Inflammatory macrophage treated with lipopolysaccharide for 4 hours (primary cell): ENCODE measurements around the gene PRDX5.

Experiments
- DNase-seq: peaks from one replicate; pipeline ENCODE4 v3.0.0-alpha.2; 2020

Gene PRDX5

GRCh38 chr11:64327993-64328392, 10.1 kb downstream of the PRDX5 start:
- DNase-seq, result no peak

DNA sequence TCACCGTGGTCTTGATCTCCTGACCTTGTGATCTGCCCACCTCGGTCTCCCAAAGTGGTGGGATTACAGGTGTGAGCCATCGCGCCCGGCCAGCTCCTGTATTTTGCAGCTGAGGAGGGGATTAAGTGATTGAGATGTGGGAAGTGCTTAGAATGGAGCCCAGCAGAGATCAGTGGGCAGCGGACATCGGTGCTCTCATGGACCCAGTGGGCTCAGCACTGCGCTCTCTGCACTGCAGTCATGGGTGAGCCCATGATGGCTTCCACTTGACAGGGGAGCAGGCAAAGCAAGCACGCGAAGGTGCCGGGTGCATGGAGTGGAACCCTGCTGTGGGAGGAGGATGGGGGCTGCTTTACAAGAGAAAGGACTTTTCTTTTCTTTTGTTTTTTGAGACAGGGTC, 13.0 kb downstream of the PRDX5 start:
- no peak for DNase-seq

- DNase-seq, result peak; percentile 95
Observed at GRCh38 chr11:64331569-64332371, 13.8 kb downstream of the PRDX5 start.

DNA sequence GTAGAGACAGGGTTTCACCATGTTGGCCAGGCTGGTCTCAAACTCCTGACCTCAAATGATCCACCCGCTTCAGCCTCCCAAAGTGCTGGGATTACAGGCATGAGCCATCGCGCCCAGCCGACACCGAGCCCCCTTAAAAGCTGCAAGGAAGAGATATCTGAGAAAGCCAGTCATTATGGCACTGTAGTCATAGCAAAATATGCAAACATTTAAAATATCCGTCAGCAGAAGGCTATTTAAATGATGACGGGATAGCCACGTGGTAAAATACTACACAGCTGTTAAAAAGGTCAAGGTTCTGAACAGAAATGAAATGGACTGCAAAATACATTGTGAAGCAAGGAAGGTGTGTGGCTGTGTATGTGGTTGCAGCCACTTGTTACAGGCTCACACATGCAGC, 15.6 kb downstream of the PRDX5 start:
- no peak for DNase-seq

- peak; percentile 87 for DNase-seq
Observed at GRCh38 chr11:64334764-64335735, 17.1 kb downstream of the PRDX5 start.

DNA sequence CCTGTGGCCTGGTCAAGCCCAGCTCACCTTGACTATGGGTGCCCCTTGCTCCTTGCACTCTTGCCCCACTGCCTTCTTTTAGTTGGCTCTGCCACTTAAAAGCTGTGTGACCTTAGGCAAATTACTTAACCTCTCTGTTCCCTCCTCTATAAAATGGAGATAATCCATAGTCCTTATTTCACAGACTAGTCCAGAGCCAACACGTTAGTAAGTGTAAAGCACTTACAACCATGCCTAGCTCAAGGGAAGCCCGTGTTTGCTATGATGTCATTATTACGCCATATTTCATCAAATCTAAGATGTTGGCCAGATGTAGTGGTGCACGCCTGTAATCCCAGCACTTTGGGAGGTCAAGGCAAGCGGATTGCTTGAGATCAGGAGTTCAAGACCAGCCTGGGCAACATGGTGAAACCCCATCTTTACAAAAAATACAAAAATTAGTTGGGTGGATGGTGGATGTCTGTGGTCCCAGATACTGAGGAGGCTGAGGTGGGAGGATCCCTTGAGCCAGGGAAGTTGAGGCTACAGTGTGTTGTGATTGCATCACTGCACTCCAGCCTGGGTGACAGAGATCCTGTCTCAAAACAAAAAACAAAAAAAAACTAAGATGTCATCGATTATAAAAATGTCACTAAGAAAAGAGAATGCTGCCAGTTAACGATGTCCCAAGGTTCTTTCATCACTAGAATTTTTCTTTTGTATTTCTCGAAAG, 19.8 kb downstream of the PRDX5 start:
- DNase-seq, result no peak

DNA sequence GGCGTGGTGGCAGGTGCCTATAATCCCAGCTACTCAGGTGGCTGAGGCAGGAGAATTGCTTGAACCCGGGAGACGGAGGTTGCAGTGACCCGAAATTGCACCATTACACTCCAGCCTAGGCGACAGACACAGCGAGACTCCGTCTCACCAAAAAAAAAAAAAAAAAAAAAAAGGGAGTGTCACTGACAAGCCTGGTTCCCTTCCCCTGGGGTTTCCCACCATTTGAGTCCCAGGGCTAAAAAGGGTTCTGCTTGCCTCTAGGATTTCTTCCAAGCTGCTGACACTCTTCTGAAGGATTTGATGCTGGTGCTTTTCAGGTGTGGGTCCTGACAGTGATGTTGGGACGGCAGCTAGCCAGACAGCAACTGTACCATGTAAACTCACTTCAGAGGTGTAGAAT, 20.8 kb downstream of the PRDX5 start:
- peak; percentile 21 for DNase-seq

- peak; percentile 64 for DNase-seq
Observed at GRCh38 chr11:64339286-64339685, 21.4 kb downstream of the PRDX5 start.

DNA sequence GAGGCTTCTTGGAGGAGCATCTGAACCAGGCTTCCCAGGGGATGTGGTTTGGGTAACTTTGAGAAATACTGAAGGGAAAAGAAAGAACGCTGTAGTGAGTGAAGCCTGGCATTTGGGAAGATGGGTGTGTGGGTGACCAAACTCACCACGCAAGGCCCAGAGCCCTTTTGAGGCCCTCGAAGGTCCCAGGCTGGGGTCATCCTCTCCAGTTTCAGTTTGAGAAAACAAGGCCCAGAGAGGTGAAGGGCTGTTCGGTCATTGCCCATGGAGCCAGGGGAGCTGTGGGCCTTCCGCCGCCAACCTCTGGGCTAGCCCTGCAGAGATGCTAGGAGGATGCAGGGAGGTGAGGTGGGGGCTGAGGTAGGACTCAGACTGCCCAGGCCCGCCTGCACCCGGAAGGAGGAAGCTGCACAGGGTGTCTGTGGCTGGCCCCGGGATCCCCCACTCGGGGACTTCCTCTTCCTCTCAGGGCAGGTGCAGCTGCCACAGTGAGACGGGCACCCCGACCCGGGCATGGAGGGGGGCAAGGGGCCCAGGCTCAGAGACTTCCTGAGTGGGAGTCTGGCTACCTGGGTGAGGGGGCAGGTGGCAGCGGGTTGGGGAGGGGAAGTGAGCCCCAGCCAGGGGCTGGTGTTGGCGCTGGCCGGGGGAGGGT, 22.0 kb downstream of the PRDX5 start, which contains the start of gene CCDC88B:
TSS of gene CCDC88B (plus strand) at position 451 of the 655 bp plus-strand sequence. CDS start at position 514, 63 bp downstream.
- DNase-seq, result peak; percentile 62

DNA sequence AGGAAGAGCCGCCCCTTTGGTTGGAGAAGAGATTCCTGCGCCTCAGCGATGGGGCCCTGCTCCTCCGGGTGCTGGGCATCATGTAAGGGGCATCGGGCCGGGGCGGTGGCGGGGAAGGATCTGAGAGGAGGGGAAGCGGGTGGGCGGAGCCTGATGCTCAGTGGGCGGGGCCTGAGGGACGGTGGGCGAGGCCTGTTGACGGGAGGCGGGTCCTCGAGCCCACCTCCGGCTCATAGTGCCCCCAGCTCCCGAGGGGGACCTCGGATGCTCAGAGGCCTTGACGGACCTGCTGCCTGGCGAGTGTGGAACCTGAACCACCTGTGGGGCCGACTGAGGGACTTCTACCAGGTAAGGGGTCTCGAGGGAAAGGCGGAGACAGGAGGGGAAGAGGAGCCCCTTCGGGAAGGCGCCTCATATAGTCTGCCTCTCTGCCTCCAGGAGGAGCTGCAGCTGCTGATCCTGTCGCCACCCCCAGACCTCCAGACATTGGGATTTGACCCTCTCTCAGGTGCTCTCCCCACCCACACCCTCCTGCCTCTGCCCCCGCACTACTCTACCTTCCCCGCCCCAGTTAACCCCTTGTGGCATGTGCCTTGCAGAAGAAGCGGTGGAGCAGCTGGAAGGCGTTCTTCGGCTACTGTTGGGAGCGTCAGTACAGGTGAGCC, 22.9 kb downstream of the PRDX5 start:
- DNase-seq, result no peak

GRCh38 chr11:64341429-64341828, 23.5 kb downstream of the PRDX5 start:
- DNase-seq, result no peak

GRCh38 chr11:64341851-64342791, 24.2 kb downstream of the PRDX5 start:
- DNase-seq, result peak; percentile 89

DNA sequence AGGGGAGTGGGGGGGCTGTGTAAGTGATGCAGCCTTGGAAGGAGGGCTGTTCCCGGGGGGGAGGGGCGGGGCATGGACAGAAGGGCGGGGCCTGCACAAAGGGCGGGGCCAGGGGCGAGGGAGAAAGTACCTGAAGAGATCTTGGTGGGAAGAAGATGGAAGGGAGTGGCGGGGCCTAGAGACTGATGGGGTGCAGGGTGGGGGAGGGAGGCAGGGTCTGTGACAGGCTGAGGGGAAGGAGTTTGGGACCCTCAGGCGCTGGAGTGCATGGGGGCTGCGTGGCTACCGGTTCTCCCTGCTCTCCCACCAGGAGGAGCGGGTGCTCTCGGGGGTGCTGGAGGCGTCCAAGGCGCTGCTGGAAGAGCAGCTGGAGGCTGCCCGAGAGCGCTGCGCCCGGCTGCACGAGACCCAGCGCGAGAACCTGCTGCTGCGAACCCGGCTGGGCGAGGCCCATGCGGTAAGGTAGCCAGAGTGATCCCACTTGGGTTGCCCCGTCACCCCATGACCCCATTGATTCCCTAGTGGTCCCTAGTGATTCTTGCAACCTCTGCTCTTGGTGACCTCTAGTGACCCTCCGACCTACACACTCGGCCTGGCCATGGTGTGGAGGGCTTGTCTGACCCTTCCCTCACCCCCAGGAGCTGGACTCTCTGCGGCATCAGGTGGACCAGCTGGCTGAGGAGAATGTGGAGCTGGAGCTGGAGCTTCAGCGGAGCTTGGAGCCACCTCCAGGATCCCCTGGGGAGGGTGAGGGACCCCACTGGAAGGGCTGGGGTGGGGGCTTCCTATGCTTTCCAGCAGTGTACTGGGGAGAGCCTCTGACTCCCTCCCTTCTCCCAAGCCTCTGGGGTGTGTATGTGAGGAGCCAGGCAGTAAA, 25.2 kb downstream of the PRDX5 start:
- peak; percentile 13 for DNase-seq

DNA sequence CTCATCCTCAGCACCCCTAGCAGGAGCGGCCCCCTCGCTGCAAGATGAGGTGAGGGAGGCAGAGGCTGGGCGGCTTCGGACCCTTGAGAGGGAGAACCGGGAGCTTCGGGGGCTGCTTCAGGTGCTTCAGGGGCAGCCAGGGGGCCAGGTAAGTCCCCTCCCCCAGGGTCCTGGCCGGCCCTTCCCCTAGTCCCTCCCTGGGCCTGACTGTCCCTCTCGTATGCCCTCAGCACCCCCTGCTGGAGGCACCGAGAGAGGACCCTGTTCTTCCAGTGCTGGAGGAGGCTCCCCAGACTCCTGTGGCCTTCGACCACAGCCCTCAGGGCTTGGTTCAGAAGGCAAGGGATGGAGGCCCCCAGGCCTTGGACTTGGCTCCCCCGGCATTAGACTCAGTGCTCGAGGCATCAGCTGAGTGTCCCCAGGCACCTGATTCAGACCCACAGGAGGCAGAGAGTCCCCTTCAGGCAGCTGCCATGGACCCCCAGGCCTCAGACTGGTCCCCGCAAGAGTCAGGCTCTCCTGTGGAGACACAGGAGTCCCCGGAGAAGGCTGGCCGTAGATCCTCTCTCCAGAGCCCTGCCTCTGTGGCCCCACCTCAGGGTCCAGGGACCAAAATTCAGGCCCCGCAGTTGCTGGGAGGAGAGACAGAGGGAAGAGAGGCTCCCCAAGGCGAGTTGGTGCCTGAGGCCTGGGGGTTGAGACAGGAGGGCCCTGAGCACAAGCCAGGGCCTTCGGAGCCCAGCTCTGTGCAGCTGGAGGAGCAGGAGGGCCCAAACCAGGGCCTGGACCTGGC, 26.0 kb downstream of the PRDX5 start:
- peak; percentile 24 for DNase-seq

GRCh38 chr11:64344787-64345186, 26.9 kb downstream of the PRDX5 start:
- no peak for DNase-seq

- DNase-seq, result no peak
Observed at GRCh38 chr11:64347193-64347867, 29.4 kb downstream of the PRDX5 start.

DNA sequence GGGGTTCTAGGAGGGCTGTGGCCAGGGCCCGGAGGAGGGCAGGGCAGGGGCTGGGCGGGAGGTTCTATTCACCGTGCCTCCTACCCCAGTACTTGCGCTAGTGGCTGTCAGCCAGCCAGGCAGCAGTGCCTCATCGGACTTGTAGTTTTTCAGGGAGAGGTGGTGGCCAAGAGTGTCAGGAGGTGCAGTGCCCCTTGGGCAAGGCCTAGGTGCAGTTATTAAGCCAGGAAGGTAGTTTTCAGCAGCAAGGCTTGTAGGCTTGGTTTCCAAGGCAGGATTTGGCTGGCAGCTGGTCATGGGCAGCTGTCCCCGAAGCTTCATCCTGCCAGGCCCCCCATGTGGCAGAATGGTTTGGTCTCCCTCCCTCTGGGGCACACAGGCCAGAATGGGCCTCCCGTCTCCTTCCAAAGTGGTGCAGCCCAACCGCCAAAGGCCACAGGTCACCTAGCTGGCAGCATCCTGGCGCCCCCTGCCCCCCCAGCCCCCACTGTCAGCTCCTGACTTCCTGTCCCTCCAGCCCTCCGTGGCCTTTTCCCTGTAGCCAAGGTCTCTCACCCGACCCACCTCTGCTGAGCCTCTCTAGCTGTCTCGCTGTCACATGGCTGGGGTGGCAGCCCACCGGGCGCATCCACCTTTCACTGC, 30.6 kb downstream of the PRDX5 start:
- no peak for DNase-seq

- no peak for DNase-seq
Observed at GRCh38 chr11:64349025-64349387, 31.1 kb downstream of the PRDX5 start.
